DOHH2 (cell line): ENCODE measurements around the gene G6PD.
A peak's percentile ranks its signal among the peaks of the same experiment; 100 is the strongest.

Experiments used
- H3F3A ChIP-seq: fragments of 200-600 bp; sonication (generic), shearing (Covaris generic); 2 replicates; pipeline ENCODE4 v1.6.0; 2016; ENCODE audit warnings: antibody characterized with exemption, mild to moderate bottlenecking; ENCODE audit not compliant: control insufficient read depth, insufficient read depth
- H3K27ac ChIP-seq: fragments of 200-600 bp; sonication (generic); 2 replicates; pipeline ENCODE4 v1.5.1; 2014; ENCODE audit warnings: low read depth, mild to moderate bottlenecking, low read length, moderate library complexity
- H3K27me3 ChIP-seq: fragments of 200-600 bp; sonication (generic); 2 replicates; pipeline ENCODE4 v1.6.1; 2014; ENCODE audit warnings: mild to moderate bottlenecking, low read length, mixed read lengths; ENCODE audit not compliant: control insufficient read depth
- H3K36me3 ChIP-seq: fragments of 200-600 bp; sonication (generic); 2 replicates; pipeline ENCODE4 v1.6.1; 2014; ENCODE audit warnings: mild to moderate bottlenecking, low read length, moderate library complexity, mixed read lengths; ENCODE audit not compliant: control insufficient read depth
- H3K4me1 ChIP-seq: fragments of 200-600 bp; sonication (generic); 2 replicates; pipeline ENCODE4 v1.6.1; 2014; ENCODE audit warnings: mild to moderate bottlenecking, low read length, mixed read lengths; ENCODE audit not compliant: control insufficient read depth
- H3K4me2 ChIP-seq: fragments of 200-600 bp; sonication (generic); 2 replicates; pipeline ENCODE4 v1.6.0; 2014; ENCODE audit warnings: mild to moderate bottlenecking, low read length, moderate library complexity
- H3K4me3 ChIP-seq: fragments of 200-600 bp; sonication (generic); 2 replicates; pipeline ENCODE4 v1.5.1; 2014; ENCODE audit warnings: mild to moderate bottlenecking, low read length, mixed read lengths
- H3K79me2 ChIP-seq: fragments of 200-600 bp; sonication (generic); 2 replicates; pipeline ENCODE4 v1.6.1; 2014; ENCODE audit warnings: mild to moderate bottlenecking, low read length, mixed read lengths; ENCODE audit not compliant: control insufficient read depth
- H3K9me2 ChIP-seq: fragments of 200-600 bp; sonication (generic); replicated peaks from 2 replicates; pipeline ENCODE4 v1.6.1; 2014; ENCODE audit warnings: mild to moderate bottlenecking, low read length, mixed read lengths; ENCODE audit not compliant: control insufficient read depth
- H3K9me3 ChIP-seq: fragments of 200-600 bp; sonication (generic); 2 replicates; pipeline ENCODE4 v1.6.1; 2014; ENCODE audit warnings: antibody characterized with exemption, low read length, mixed read lengths; ENCODE audit not compliant: control insufficient read depth, insufficient read depth
- H4K20me1 ChIP-seq: fragments of 200-600 bp; sonication (generic); 2 replicates; pipeline ENCODE4 v1.6.0; 2014; ENCODE audit warnings: low read depth, mild to moderate bottlenecking, antibody characterized with exemption, low read length, moderate library complexity; ENCODE audit not compliant: control insufficient read depth, insufficient read depth
- CTCF ChIP-seq: fragments of 200-600 bp; sonication (generic); IDR thresholded peaks from one replicate; pipeline ENCODE4 v1.5.1; 2014; ENCODE audit warnings: antibody characterized with exemption, mild to moderate bottlenecking, low read depth, low read length; ENCODE audit not compliant: poor library complexity, severe bottlenecking
- EZH2phosphoT487 ChIP-seq: fragments of 200-600 bp; sonication (generic); IDR thresholded peaks from 2 replicates; pipeline ENCODE4 v1.6.1; 2017; ENCODE audit warnings: borderline replicate concordance, mild to moderate bottlenecking, antibody characterized with exemption, low read length, moderate library complexity, mixed read lengths

The G6PD gene

GRCh38 chrX:154516656-154517100 lies 30.0 kb downstream of the G6PD start:
- H3K9me3 ChIP-seq, result no peaks in the 10 kb centered on the region
- no peaks in the 10 kb centered on the region for H3K27me3 ChIP-seq
- H3K79me2 ChIP-seq, result peaks cover 16% of the 10 kb centered on the region
- no peak for TF ChIP-seq CTCF
- no peak for TF ChIP-seq EZH2phosphoT487
- H3F3A ChIP-seq, result no peaks in the 10 kb centered on the region
- peaks cover 15% of the 10 kb centered on the region for H3K4me1 ChIP-seq
- H3K27ac ChIP-seq, result no peak overlapping the region
- H4K20me1 ChIP-seq, result no peaks in the 10 kb centered on the region
- peak overlapping the region; percentile 78 for H3K4me3 ChIP-seq
- no peaks in the 10 kb centered on the region for H3K9me2 ChIP-seq
- H3K4me2 ChIP-seq, result peak overlapping the region; percentile 91
- H3K36me3 ChIP-seq, result peaks cover 4% of the 10 kb centered on the region; the same call in 1 of the 2 replicates

- Histone ChIP-seq H3K27me3 (no peaks in the 10 kb centered on the region), H3K79me2 (peaks cover 16% of the 10 kb centered on the region), H3K4me1 (peaks cover 17% of the 10 kb centered on the region), H3K4me3 (peak within 1 kb of the TSS; percentile 84), H3F3A (no peaks in the 10 kb centered on the region), H3K36me3 (peaks cover 4% of the 10 kb centered on the region; the same call in 1 of the 2 replicates), H3K9me3 (no peaks in the 10 kb centered on the region), H3K9me2 (no peaks in the 10 kb centered on the region), H3K4me2 (peak within 1 kb of the TSS; percentile 91), H4K20me1 (no peaks in the 10 kb centered on the region), H3K27ac (peak within 1 kb of the TSS; percentile 35)
- TF ChIP-seq EZH2phosphoT487, result no peak
- TF ChIP-seq CTCF, result no peak
Observed at GRCh38 chrX:154515966-154516655, 30.5 kb downstream of the G6PD start, which contains the start of gene FAM3A. Gene FAM3A (minus strand): TSS chrX:154516232. CDS start chrX:154515772, 460 bp downstream.

GRCh38 chrX:154515090-154515965 lies 31.3 kb downstream of the G6PD start:
- peaks cover 7% of the 10 kb centered on the region; the same call in 1 of the 2 replicates for H3K36me3 ChIP-seq
- peak overlapping the region; percentile 35 for H3K27ac ChIP-seq
- H3K9me3 ChIP-seq, result no peaks in the 10 kb centered on the region
- H3K4me1 ChIP-seq, result peaks cover 17% of the 10 kb centered on the region
- peaks cover 16% of the 10 kb centered on the region for H3K79me2 ChIP-seq
- H4K20me1 ChIP-seq, result no peaks in the 10 kb centered on the region
- peak overlapping the region; percentile 89 for H3K4me2 ChIP-seq
- H3K9me2 ChIP-seq, result no peaks in the 10 kb centered on the region
- H3K27me3 ChIP-seq, result no peaks in the 10 kb centered on the region
- H3F3A ChIP-seq, result no peaks in the 10 kb centered on the region
- TF ChIP-seq CTCF, result no peak
- no peak for TF ChIP-seq EZH2phosphoT487
- peak overlapping the region; percentile 84 for H3K4me3 ChIP-seq
